GM06990 (cell line): ENCODE results near the gene BABAM2.

Experiments
- DNase-seq: peaks from one replicate; pipeline ENCODE4 v3.0.0-alpha.2; 2011; ENCODE audit not compliant: insufficient read length; ENCODE audit errors: extremely low read depth
- H3K27me3 ChIP-seq: replicated peaks from 2 replicates; pipeline ENCODE4 v1.6.0; 2011; ENCODE audit warnings: low read length; ENCODE audit not compliant: control insufficient read depth, insufficient read depth
- H3K36me3 ChIP-seq: 2 replicates; pipeline ENCODE4 v1.5.1; 2011; ENCODE audit warnings: low read length; ENCODE audit not compliant: control insufficient read depth, insufficient read depth
- H3K4me3 ChIP-seq: replicated peaks from 2 replicates; pipeline ENCODE4 v1.5.1; 2011; ENCODE audit warnings: low read depth, mild to moderate bottlenecking, control low read depth, low read length
- TF ChIP-seq, protein P1 (sequence below): IDR thresholded peaks from 2 replicates; pipeline ENCODE4 v1.5.1; 2011; ENCODE audit warnings: low read length, control low read depth, mild to moderate bottlenecking, inconsistent platforms; ENCODE audit not compliant: insufficient read depth, poor library complexity, severe bottlenecking

Gene BABAM2

DNA sequence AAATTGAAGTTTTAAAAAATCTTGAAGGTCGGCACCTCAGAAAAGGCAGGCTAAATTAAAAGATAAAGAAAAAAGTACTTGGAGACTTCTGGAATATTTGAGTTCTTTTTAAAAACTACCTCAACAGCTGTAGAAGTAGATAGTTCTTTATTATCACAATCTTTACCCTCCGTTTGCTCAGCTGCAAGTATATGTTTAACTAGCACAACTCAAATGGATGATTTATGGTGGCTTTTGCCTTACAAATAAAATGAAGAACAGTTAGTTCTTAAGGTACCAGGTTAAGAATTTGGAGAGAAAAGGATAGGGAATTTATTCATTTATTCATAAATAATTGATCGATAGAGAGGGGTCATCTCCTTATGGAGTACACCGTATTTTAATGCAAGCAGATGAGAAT is 264.6 kb downstream of the BABAM2 start:
- DNase-seq: no peak

DNA sequence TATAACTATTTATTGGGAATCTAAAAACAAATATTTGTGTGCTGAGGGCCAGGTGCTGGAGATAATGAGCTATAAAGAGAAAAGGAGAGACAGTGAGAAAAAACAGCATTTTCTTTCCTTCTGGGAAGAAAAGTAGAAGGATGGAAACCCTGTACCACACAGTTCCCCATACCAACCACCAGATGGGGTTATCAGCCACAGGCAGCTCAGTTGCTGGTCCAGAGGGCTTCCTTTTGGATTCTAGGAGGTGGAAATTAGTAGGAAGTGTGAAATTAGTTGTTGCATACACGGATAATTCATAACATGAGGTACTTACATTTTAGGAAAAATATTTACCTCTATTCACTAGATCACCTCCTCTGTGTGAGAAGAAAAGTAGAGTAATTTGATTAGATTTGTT is 265.1 kb downstream of the BABAM2 start:
- Histone ChIP-seq H3K4me3 (no peak overlapping the region), H3K27me3 (no peaks in the 10 kb centered on the region), H3K36me3 (no peaks in the 10 kb centered on the region)
- TF ChIP-seq, protein P1, sequence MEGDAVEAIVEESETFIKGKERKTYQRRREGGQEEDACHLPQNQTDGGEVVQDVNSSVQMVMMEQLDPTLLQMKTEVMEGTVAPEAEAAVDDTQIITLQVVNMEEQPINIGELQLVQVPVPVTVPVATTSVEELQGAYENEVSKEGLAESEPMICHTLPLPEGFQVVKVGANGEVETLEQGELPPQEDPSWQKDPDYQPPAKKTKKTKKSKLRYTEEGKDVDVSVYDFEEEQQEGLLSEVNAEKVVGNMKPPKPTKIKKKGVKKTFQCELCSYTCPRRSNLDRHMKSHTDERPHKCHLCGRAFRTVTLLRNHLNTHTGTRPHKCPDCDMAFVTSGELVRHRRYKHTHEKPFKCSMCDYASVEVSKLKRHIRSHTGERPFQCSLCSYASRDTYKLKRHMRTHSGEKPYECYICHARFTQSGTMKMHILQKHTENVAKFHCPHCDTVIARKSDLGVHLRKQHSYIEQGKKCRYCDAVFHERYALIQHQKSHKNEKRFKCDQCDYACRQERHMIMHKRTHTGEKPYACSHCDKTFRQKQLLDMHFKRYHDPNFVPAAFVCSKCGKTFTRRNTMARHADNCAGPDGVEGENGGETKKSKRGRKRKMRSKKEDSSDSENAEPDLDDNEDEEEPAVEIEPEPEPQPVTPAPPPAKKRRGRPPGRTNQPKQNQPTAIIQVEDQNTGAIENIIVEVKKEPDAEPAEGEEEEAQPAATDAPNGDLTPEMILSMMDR: peak; percentile 50
- DNase-seq: no peak

More for the DNA sequence above, 264.6 kb downstream of the BABAM2 start:
- Histone ChIP-seq H3K36me3 (no peaks in the 10 kb centered on the region), H3K27me3 (no peaks in the 10 kb centered on the region), H3K4me3 (no peak overlapping the region)
- TF ChIP-seq, protein P1: no peak

DNA sequence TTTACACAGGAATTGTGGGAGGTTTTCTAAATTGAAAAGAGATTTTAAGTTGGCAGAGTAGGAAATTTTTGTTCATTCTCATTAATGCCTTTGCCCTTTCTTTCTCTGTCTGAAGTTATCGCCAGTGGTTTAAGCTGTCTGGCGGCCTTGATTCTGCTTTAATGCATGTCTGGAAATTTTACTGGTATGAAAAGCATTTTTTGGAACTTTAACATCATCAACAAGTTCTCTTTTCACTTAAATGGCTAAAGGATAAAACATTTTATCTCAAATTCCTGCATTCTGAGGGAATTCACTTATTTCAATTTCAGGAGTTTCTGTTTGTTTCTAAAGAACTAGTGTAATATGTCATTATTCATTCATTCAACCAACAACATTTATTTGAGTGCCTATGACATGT is 268.3 kb downstream of the BABAM2 start:
- no peaks in the 10 kb centered on the region for H3K36me3 ChIP-seq
- no peak overlapping the region for H3K4me3 ChIP-seq
- H3K27me3 ChIP-seq: no peaks in the 10 kb centered on the region
- TF ChIP-seq, protein P1: no peak
- DNase-seq: no peak

DNA sequence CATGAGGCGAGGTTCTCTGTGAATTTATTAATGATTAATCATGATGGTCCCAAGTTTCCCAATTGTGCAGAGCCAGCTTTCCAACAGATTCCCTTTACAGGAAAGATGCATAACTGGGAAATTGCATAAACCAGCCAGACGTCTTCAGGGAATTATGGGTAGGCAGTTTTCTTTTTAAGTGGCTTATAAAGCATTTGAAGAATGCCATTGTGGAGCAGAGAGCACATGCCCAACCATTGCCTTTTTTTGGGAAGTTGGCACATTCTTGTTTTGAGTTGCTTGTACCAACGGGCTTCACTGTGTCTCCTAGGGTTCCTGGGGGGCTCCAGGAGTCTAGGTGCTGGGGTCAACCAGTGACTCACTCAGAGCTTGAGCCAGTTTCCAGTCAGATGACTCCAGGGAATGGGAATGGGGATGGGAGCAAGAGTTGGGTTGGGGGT is 270.5 kb downstream of the BABAM2 start:
- Histone ChIP-seq H3K27me3 (no peaks in the 10 kb centered on the region), H3K36me3 (no peaks in the 10 kb centered on the region), H3K4me3 (no peak overlapping the region)
- no peak for DNase-seq
- TF ChIP-seq, protein P1: no peak

DNA sequence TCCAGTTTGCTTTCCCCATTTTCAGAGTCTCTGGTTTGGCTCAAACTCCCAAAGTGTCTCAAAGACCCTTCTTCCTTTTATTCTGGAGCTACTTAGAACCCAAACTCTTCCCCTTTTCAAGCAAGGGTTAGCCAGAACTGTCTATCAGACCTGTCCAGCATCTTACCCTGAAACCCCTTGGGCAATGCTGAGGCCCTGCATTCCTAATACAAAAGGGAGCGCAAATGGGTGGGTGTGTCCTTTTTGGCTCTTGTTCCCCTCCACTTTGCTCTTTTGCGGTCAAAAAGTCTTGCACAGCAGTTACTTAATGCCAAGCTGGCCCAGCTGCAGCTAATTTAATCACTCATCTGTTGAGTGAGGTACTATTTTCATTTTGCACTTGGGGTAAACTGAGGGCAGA is 270.9 kb downstream of the BABAM2 start:
- no peaks in the 10 kb centered on the region for H3K36me3 ChIP-seq
- no peaks in the 10 kb centered on the region for H3K27me3 ChIP-seq
- DNase-seq: no peak
- no peak overlapping the region for H3K4me3 ChIP-seq
- TF ChIP-seq, protein P1: no peak

DNA sequence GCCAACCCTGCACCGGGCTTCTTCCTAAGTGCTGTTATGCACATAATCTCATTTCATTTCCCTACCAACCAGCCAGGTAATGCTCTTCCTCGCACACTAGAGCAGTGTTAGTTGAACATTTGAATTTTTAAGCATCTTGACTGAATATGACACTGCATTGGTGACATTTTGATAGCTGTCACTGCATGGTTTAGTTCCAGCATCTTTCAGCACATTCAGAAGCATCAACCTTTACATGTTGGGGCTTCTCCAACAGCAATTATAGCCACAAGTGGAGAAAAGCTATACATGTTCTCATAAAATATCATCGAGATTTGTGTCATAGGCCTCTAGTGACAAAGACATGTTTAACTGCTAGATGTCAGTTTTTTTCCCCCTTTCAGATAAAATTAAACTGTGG is 272.0 kb downstream of the BABAM2 start:
- Histone ChIP-seq H3K36me3 (no peaks in the 10 kb centered on the region), H3K4me3 (no peak overlapping the region), H3K27me3 (no peaks in the 10 kb centered on the region)
- no peak for DNase-seq
- TF ChIP-seq, protein P1: no peak
